Left hindlimb (tissue), 1 donor: ENCODE data around the gene PTPRK.

Experiments
- DNase-seq: peaks from one replicate; pipeline ENCODE4 v3.0.0-alpha.2; 2018

Gene PTPRK

DNA sequence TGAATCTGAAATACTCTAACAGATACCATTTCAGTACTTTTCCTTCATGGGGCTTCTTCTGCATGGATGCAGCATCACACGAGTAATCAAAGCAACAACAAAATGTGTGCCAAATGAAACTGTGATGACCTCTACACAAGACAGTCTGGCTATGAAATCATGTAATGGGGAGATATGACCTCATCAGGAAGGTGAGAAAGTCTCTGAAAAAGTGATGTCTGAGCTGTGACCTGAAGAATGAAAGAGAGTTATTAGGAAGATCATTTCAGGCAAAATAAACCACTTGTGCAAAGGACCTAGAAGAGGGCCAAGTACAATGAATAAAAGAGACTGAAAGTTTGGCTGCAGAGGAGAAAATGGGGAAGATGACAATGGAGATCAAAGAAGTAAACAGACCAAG is 182.8 kb downstream of the PTPRK start:
- no peak for DNase-seq

DNA sequence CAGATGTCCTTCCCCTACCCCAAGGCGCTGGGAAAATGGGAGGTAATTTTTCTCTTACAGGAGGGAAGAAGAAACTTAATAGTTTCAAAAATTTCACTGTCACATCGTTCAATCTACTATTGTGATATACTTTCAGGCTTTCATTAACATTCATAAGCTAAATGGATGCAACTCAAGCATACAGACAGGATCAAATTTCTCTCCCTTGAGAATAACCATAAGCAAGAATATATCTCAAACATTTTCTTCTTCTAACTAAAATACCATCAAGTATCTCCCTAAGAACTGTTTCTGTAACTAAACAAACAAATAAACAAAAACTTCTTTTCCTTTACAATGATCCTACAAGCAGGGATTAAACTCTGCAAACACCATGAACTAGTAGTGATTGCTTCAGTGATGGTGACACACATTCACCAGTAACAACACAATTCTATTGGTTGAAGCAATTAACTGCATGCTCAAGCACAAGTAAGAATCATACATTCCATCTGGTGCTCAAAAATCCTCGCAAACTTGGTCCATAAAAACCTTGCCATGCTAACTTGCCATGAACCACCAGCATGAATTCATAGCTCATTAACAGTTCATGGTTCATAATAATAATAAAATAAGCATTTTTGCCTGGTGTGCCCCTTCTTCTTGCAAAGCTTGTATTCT is 183.8 kb downstream of the PTPRK start:
- DNase-seq: no peak

DNA sequence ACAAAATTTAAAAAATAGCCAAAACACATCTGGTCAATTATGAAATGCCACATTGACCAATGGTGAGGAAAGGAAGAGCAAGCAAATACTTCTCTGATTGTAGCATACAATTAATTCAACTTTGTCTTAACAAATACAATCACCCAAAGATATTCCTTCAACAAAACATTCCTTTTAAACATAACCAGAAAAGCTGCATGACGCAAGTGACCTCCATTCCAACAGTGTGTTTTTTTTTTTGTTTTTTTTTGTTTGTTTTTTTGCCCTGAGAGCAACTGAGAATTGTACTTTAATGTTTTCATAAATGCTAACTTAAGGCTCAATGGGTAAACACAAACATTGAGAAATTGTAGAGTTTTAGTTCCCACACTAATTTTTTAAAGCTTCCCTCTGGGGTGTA is 184.4 kb downstream of the PTPRK start:
- no peak for DNase-seq

DNA sequence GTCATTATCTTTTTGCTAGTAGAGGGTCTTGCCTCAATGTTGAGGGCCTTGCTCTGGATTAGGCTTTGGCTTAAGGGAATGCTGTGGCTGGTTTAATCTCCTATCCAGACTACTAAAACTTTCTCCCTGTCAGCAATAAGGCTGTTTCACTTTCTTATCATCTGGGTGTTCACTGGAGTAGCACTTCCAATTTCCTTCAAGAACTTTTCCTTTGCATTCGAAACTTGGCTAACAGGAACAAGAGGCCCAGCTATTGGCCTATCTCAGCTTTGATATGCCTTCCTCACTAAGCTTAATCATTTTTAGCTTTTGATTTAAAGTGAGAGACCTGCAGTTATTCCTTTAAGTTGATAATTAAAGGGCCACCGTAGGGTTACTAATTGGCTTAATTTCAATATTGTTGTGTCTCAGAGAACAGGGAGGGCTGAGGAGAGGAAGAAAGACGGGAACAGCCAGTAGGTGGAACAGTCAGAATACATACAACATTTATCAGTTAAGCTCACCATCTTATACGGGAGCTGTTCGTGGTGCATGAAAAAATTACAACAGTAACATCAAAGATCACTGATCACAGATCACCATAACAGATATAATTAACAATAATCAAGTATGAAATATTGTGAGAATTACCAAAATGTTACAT is 186.7 kb downstream of the PTPRK start:
- DNase-seq: no peak

DNA sequence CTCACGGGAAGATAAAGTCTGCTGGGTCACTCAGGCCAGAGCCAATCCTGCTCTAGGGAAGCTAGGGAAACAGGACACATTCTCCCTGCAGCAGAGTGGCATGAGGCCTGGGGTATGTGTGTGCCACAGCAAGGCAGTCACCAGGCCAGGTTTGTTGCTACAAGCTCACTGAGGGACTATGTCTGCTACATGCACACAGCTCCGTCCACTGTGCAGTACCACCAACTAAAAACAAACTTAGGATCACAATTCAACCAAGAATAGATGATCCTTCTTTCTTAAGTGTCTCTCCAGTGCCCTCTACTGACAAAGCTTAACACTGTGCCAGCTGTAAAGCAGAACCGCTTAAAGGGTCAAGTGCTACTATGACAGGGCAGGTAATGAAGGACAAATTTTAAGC is 192.5 kb downstream of the PTPRK start:
- DNase-seq: no peak

DNA sequence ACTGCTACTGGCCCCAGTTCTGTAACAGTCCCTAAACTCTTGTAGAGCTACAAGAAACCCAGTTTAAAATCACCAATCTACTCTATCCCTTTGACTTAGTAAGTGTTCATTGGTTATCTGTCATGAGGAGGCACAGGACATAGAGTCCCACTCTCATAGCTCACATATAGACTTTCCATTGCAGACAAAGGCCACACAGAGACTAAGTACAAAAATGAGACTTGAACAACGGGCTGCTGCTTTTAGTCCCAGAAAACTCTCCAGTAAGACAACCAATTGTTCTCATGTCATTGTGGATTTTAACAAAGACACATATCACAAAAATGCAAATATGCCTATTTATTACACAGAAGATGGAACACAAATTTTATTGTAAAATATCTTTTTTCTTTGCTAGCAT is 197.4 kb downstream of the PTPRK start:
- DNase-seq: no peak

DNA sequence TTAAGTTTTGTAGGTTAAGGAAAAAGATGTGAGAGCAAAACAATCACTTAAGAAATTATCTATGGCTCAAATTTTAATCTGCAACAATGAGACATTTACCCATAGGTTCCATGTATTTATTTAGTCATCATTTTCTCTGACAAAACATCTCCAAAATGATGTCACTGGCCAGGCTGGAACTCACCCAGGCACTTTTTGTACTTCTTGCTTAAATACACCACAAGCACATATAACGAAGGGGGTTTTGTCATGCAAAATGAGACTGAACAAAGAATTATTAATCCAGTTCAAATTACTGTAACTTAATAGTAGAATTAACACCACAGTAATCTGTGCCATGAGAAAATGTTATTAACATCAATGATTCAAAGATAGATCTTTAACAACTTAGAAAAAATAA is 200.5 kb downstream of the PTPRK start:
- no peak for DNase-seq

DNA sequence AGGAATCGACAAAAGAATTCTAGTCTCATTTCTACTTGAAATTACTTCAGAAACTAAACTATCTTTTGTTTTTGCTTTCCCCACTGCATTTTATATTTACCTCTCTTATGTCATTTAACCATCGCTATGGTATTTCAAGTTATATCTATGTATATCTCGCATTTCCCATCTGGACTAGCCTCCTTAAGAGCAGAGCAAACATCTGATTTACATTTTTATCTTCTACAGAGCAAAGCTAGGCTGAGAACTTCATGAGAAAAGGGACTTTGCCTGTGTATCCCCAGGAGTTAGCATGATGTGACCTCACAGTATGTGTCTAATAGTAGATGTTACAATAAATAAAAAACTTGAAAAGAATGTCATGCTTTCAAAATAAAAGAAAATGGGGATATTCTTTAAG is 201.2 kb downstream of the PTPRK start:
- no peak for DNase-seq

DNA sequence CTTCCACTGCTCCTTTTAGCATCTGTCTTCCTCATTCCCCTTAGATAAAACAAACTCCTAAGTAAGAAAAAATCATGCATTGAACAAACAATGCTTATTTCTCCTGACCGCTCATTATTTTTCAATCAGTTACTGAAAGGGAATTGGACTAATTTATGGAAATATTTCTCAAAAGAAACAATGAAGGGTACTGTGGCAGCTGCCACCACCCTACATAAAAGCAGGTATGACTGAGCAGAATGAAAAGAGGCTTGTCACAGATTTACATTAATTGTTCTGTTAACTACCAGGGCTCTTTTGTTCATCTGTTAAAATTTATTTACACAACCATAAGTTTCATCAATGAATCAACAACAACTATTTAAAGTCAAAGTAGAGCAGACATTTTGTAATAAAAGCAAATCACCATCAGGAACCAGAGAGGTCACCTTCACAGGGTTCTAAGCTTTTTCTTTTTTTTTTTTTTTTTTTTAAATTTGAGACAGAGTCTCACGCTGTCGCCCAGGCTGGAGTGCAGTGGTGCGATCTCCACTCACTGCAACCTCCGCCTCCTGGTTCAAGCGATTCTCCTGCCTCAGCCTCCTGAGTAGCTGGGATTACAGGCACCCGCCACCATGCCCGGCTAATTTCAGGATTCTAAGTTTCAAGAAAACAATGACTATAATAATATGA is 204.0 kb downstream of the PTPRK start:
- no peak for DNase-seq

DNA sequence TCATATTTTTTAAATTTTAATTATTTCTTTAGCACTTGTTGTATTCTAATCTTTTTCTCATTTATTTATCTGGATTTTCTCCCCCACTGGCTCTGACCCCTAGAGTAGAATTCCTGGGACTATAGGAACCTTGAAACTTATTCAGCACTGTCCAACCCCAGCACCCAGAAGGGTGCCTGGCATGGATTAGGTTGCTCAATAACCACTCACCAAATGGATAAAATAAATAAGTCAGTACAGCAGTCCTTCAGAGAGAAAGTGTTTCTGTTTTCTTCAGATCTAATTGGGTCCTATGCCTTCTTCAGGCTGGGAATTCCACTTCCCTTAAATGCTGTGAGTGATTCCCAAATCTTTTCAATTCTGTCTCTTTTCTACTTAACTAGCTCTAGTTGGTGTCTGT is 206.2 kb downstream of the PTPRK start:
- DNase-seq: no peak

DNA sequence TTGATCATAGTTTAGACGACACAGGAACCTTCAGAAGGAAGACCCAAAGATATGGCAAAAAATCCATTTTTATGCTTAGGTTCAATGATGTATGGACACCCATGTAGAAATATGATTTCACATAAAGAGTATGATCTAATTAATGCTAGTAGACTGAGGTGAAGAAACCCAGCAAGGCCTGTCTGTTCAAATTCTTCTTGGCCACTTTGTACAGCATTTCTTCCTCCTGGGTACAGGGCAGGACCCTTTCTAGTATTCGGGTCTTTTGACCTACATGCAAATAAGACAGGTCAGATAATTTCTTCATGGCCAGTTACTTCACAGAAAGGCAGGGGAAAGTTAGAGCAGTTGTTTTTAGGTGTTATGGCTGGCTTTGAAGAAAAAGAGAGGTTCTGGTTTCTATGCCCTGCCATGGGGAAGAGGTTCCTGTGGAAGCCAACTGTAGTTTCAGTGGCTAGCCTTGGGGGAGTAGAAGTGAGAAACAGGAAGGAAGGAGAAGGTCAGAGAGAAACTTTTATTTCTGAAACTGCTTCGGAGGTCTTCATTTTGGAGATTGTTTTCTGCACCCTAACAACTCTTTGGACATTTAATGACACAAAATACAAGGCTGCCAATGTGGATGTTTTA is 208.3 kb downstream of the PTPRK start:
- no peak for DNase-seq

DNA sequence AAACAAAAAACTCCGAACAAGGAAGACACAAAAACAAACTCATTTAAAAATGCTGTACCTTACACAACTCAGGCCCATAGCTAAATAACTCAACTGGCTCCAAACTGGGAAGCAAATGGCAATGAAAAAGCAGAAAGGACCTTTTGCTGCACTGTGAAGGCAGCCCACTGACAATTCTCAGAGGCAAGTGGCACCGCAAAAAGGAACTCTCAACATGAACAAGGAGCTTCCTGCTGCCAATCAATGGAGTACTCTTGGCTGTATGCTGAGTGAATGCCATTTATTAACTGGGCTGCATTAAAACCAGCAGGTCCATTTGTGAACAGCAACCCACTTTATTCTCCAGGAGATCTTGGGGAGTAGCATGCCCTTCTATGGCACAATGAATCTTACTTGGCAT is 209.9 kb downstream of the PTPRK start:
- no peak for DNase-seq

DNA sequence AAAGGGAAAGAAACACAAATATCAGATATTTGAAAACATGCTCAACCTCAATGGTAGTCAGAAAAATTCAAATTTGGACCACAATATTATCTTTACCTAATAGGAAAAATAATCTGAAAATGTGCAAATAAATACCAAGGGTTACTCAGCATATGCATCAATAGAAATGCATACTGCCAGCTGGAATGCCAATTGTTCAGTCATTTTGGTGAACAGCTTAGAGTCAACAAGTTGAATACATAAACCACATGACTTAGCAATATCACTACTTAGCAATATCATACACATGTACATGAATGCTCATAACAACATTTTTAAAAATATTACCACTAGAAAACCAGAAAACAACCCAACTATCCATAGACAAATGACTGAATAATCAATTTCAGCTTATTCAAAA is 212.7 kb downstream of the PTPRK start:
- DNase-seq: no peak

DNA sequence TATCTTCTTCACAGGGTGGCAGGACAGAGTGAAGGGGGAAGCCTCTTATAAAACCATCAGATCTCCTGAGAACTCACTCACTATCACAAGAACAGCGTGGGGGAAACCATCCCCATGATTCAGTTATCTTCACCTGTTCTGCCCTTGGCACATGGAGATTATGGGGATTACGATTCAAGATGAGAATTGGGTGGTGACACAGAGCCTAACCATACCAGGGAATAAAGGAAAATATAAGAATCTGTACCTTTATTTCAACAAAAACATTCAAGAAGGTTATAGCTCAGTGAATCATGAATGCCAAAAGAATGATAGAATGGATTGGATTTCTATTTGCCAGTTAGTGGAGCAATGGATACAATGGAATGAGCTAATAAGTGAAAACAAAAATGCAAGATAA is 214.4 kb downstream of the PTPRK start:
- no peak for DNase-seq

DNA sequence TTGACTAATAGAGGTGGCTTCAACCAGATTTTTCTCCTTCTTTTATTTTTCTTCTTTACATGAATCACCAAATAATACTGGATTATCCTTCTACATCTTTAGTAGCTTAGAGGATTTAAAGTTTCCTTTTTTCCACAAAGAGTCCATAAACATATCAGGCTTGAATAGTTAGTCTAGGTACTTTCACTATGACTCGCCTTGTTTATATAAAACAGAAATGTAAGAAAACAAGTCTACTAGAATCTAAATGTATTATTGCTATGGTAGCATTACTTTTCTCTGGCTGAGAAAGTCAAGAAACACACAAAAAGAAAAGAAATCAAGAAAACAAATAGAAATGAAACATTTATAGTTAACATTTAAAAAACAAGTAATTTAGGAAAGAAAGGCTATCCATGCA is 215.2 kb downstream of the PTPRK start:
- DNase-seq: no peak

DNA sequence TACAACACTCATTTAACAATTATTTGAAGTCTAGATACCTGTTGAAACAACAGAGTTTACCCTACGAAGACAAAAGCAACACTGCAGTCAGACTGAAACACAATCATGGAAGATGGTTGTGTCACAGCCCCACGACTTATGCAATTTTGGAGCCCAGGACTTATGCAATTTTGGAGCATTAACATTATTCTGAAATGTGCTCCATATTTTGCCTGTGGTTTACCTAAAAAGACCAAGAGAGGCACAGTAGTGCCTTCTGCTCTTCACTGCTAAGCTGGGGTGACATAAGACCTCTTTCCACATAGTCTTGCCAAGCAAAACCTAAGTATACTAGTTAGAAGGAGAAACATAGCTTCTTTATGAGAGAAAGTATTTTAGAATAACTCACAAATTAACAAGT is 216.5 kb downstream of the PTPRK start:
- DNase-seq: no peak

DNA sequence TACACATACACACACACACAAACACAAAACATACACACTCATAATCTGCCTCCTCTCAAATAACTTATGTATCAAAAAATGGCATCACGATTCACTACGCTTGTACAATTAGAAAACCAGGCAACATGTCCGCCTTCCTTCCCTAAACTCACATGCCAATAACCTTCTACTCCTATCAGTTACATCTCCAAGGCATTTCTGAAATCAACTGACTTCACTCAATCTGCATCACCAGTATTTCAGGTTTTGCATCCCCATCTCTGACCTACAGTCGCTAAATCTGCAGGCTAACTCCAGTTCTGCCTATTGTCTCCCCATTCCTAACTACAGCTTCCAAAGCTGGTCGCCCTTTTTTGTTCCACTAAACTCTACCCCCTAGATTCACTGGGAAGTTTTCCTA is 217.5 kb downstream of the PTPRK start:
- DNase-seq: no peak

DNA sequence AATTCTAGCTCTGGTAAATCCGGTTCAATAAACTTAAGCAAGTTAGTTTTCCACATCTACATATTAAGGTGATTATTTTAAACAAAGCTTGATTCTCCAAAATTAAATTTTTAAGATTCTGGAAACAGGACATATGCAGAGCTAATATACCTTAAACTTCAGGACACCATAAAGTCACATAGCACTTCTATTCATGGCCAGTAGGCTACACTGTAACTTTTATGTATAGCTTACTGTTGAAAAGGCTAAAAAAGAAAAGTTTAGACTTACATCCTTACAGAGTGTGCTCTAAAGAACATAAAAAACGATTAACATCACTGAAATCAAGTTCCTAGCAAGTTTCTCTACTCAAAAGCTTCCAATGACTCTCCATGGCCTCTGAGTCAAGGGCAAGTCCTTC is 224.7 kb downstream of the PTPRK start:
- DNase-seq: no peak

DNA sequence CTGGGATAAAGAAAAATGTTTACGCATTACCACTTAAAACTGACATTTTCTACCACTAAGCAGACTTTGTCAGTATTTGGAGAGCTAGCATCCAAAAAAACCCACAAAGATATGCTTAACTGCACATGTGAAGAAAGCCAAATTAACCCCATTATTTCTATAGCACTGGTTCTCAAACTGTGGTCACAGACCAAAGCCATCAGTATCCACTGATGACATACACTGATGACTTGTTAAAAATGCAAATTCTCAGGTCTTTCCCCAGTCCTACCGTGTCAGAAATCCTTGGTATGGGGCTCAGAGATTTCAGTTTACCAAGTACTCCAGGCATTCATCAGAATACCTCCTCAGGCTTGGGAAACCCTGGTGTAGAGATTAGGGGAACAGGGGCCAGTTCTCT is 230.2 kb downstream of the PTPRK start:
- DNase-seq: no peak

DNA sequence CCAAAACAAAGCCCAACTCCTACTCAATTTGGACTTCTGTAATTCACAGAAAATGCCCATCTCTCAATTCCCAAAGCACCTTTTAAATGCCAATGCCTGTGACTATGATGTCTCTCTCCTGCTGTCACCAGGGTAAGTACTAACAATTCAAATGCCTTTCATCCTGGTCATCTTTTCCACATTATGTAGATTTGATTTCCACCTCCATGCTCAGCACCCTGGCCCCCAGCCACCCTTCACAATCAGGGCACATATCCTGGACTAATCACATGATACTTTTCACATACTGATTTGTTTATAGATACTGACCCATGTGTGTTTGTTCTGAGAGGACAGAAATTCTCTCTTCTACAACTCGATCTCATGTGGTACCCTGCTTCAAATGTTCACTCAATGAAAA is 236.3 kb downstream of the PTPRK start:
- no peak for DNase-seq

DNA sequence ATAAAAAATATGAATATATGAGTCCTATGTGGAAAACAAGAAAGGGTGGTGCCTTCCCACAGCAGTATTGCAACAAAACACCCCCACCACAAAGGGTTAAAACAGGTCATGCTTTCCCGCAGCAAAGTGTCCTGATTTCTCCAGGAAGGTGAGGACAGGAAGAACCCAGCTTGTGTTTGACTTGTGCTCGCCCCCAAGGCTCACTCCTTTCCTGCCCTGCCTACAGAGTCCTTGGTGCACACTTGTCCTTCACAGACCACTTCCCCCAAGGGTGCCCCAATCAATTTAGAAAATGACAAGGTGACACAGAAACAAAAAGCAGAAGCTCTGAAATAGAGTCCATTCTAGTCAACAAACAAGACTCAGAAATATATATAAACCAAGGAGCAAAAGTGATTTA is 237.4 kb downstream of the PTPRK start:
- DNase-seq: no peak

DNA sequence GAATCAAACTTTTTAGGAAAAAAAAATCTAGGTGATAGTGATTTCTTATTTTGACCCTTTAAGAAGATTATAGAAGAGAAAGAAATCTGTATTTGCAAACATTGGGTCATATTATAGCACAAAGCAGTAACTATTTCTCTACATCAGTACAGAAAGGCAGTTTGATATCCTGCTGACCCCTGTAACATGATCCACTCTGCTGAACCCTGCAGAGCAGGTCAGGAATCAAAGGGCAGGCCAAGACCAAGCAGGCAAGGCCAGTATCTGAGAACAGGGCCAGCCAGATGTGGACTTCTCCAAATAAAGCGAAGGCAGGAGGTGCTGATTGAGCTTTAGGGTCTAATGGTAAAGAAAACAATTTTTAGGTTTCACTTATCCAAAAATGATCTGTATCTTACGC is 239.4 kb downstream of the PTPRK start:
- DNase-seq: no peak

DNA sequence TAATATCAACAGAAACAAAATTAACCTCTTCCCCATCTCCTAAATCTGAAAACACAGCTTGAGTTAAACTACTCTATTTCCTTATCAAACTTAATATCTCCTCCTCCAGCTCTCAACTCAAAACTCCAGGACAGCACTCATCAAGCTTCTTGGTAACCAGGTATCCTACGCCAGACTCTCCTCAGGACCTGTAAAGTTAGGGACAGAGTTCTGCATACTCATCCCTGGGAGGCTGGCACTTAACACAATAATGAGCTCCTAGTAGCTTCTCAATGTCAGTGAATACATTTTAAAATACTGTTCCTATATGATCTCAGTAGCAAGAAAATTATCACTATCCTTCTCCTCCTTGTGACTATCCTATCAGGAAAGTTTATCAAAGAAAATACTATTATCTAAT is 240.3 kb downstream of the PTPRK start:
- no peak for DNase-seq

DNA sequence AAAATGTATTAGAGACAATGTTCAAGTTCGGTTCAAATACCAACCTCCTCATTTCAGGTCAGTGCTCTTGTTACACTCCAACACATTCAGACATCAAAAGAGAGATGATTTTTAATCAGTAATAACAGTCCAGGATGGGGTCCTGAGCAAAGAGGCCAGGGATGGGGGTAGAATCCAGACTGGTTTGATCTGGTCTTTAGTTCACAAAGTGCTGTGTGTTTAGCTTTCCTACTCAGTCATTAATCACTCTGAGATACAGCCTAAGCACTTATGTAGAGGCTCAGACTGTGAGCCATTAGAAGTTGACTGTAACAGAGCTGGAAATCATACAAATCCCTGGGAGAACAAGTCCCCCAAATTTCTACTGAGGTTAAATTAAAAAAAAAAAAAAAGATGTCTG is 241.6 kb downstream of the PTPRK start:
- no peak for DNase-seq
